LNCaP clone FGC (cell line): ENCODE data around the gene SLC25A3.
"Not testable (repeated sequence)": the region's sequence is repeated elsewhere in the genome, so short reads cannot be mapped to it uniquely, and the experiment has no call there.

Experiments used
- DNase-seq: peaks from one replicate; pipeline ENCODE4 v3.0.0-alpha.2; 2011; ENCODE audit warnings: low read depth
- H3K4me3 ChIP-seq: 2 replicates; pipeline ENCODE4 v1.5.1; 2011; ENCODE audit warnings: mild to moderate bottlenecking, low read depth, low read length, control low read depth
- CTCF ChIP-seq: IDR thresholded peaks from 2 replicates; pipeline ENCODE4 v1.5.1; 2012; ENCODE audit warnings: mild to moderate bottlenecking; ENCODE audit not compliant: control insufficient read depth, insufficient read depth; ENCODE audit errors: extremely low read depth

The SLC25A3 gene

GRCh38 chr12:98561846-98562245 is 31.6 kb upstream of the SLC25A3 start:
- H3K4me3 ChIP-seq, result no peak overlapping the region
- DNase-seq, result no peak
- TF ChIP-seq CTCF, result no peak

- H3K4me3 ChIP-seq, result no peak overlapping the region
- DNase-seq, result no peak
- TF ChIP-seq CTCF, result peak; percentile 37
Observed at GRCh38 chr12:98572010-98572409, 21.5 kb upstream of the SLC25A3 start.

GRCh38 chr12:98574110-98574509 is 19.4 kb upstream of the SLC25A3 start:
- no peak overlapping the region for H3K4me3 ChIP-seq
- no peak for DNase-seq
- no peak for TF ChIP-seq CTCF

GRCh38 chr12:98575013-98575412 is 18.5 kb upstream of the SLC25A3 start:
- H3K4me3 ChIP-seq, result no peak overlapping the region
- TF ChIP-seq CTCF, result no peak
- DNase-seq, result no peak

GRCh38 chr12:98576795-98577194 is 16.7 kb upstream of the SLC25A3 start:
- not testable (repeated sequence) for H3K4me3 ChIP-seq, DNase-seq

- no peak for DNase-seq
- no peak overlapping the region for H3K4me3 ChIP-seq
- no peak for TF ChIP-seq CTCF
Observed at GRCh38 chr12:98578392-98578791, 15.1 kb upstream of the SLC25A3 start.

GRCh38 chr12:98578821-98579220 is 14.7 kb upstream of the SLC25A3 start:
- DNase-seq, result no peak
- no peak overlapping the region for H3K4me3 ChIP-seq
- TF ChIP-seq CTCF, result no peak

GRCh38 chr12:98579347-98579746 is 14.1 kb upstream of the SLC25A3 start:
- no peak for TF ChIP-seq CTCF
- no peak for DNase-seq
- no peak overlapping the region for H3K4me3 ChIP-seq
